RWPE2 (cell line): ENCODE results near the gene C1D.
"Not testable (repeated sequence)": the region's sequence is repeated elsewhere in the genome, so short reads cannot be mapped to it uniquely, and the experiment has no call there.

Experiments used
- ATAC-seq: fragments of 200-7000 bp; cut with Tn5 transposase; 3 replicates; pipeline ENCODE4 v1.9.1; 2021; ENCODE audit warnings: low read depth
- DNase-seq: peaks from one replicate; pipeline ENCODE4 v3.0.0-alpha.2; 2020; ENCODE audit warnings: low spot score
- H3K27ac ChIP-seq: fragments of 450-650 bp; 2 replicates; pipeline ENCODE4 v1.5.1; 2017; ENCODE audit warnings: mild to moderate bottlenecking; ENCODE audit not compliant: poor library complexity, severe bottlenecking
- H3K27me3 ChIP-seq: fragments of 250-450 bp; sonication (Bioruptor Pico); 2 replicates; pipeline ENCODE4 v1.5.1; 2021; ENCODE audit warnings: mild to moderate bottlenecking, moderate library complexity; ENCODE audit not compliant: insufficient read depth, poor library complexity, severe bottlenecking
- H3K36me3 ChIP-seq: fragments of 250-450 bp; sonication (Bioruptor Pico); 2 replicates; pipeline ENCODE4 v1.5.1; 2020; ENCODE audit warnings: low read depth, mild to moderate bottlenecking, moderate library complexity
- H3K4me1 ChIP-seq: fragments of 250-450 bp; sonication (Bioruptor Pico); 2 replicates; pipeline ENCODE4 v1.5.1; 2021; ENCODE audit warnings: mild to moderate bottlenecking, moderate library complexity; ENCODE audit not compliant: insufficient read depth, poor library complexity, severe bottlenecking
- H3K4me3 ChIP-seq: fragments of 250-450 bp; sonication (Bioruptor Pico); 2 replicates; pipeline ENCODE4 v1.5.1; 2021; ENCODE audit warnings: mild to moderate bottlenecking, moderate library complexity; ENCODE audit not compliant: severe bottlenecking
- H3K9me3 ChIP-seq: fragments of 250-450 bp; sonication (Bioruptor Pico); 2 replicates; pipeline ENCODE4 v1.5.1; 2021; ENCODE audit warnings: mild to moderate bottlenecking, moderate library complexity; ENCODE audit not compliant: severe bottlenecking
- TF ChIP-seq, protein P1 (sequence below): fragments of 450-650 bp; IDR thresholded peaks from one replicate; pipeline ENCODE4 v1.5.1; 2017; ENCODE audit warnings: mild to moderate bottlenecking, moderate library complexity; ENCODE audit not compliant: poor library complexity, severe bottlenecking

C1D gene

GRCh38 chr2:68089961-68090360 is 27.2 kb upstream of the C1D start:
- ATAC-seq (no peak), DNase-seq (no peak)
- Histone ChIP-seq H3K4me1 (no peaks in the 10 kb centered on the region), H3K4me3 (no peak overlapping the region), H3K27ac (no peak overlapping the region), H3K36me3 (no peaks in the 10 kb centered on the region), H3K27me3 (no peaks in the 10 kb centered on the region), H3K9me3 (no peaks in the 10 kb centered on the region)
- TF ChIP-seq, protein P1, sequence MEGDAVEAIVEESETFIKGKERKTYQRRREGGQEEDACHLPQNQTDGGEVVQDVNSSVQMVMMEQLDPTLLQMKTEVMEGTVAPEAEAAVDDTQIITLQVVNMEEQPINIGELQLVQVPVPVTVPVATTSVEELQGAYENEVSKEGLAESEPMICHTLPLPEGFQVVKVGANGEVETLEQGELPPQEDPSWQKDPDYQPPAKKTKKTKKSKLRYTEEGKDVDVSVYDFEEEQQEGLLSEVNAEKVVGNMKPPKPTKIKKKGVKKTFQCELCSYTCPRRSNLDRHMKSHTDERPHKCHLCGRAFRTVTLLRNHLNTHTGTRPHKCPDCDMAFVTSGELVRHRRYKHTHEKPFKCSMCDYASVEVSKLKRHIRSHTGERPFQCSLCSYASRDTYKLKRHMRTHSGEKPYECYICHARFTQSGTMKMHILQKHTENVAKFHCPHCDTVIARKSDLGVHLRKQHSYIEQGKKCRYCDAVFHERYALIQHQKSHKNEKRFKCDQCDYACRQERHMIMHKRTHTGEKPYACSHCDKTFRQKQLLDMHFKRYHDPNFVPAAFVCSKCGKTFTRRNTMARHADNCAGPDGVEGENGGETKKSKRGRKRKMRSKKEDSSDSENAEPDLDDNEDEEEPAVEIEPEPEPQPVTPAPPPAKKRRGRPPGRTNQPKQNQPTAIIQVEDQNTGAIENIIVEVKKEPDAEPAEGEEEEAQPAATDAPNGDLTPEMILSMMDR: no peak

- TF ChIP-seq, protein P1: no peak
- no peaks in the 10 kb centered on the region for H3K4me1 ChIP-seq
- ATAC-seq: no peak
- no peaks in the 10 kb centered on the region for H3K9me3 ChIP-seq
- H3K36me3 ChIP-seq: no peaks in the 10 kb centered on the region
- DNase-seq: no peak
- H3K27me3 ChIP-seq: no peaks in the 10 kb centered on the region
- H3K4me3 ChIP-seq: no peak overlapping the region
- no peak overlapping the region for H3K27ac ChIP-seq
Measured at GRCh38 chr2:68088940-68089339, 26.1 kb upstream of the C1D start.

DNA sequence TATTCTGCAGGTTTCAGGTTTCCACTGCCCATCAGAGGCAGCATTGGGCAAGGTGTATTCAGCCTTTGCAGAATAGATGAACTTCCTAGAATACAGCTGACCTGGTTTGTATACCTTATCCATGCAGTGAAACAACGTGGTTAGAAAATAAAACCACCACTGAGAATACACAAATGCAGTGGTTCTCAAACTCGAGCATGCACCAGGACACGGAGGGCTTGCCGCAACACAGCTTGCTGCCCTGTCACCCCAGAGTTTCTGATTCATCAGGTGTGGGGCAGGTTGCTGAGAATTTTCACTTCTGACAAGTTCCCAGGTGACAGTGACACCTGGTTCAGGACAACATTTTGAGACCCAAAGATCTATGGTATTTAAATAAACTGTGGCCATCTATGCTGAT is 23.4 kb upstream of the C1D start:
- TF ChIP-seq, protein P1: no peak
- no peaks in the 10 kb centered on the region for H3K4me1 ChIP-seq
- ATAC-seq (no peak), DNase-seq (no peak)
- H3K4me3 ChIP-seq: no peak overlapping the region
- H3K27me3 ChIP-seq: no peaks in the 10 kb centered on the region
- H3K36me3 ChIP-seq: no peaks in the 10 kb centered on the region
- H3K27ac ChIP-seq: no peak overlapping the region
- no peaks in the 10 kb centered on the region for H3K9me3 ChIP-seq

- H3K27ac ChIP-seq: no peak overlapping the region
- TF ChIP-seq, protein P1: no peak
- ATAC-seq (no peak), DNase-seq (no peak)
- no peaks in the 10 kb centered on the region for H3K27me3 ChIP-seq
- no peaks in the 10 kb centered on the region for H3K4me1 ChIP-seq
- H3K9me3 ChIP-seq: no peaks in the 10 kb centered on the region
- H3K4me3 ChIP-seq: no peak overlapping the region
- H3K36me3 ChIP-seq: no peaks in the 10 kb centered on the region
Measured at GRCh38 chr2:68083346-68083745, 20.5 kb upstream of the C1D start.

DNA sequence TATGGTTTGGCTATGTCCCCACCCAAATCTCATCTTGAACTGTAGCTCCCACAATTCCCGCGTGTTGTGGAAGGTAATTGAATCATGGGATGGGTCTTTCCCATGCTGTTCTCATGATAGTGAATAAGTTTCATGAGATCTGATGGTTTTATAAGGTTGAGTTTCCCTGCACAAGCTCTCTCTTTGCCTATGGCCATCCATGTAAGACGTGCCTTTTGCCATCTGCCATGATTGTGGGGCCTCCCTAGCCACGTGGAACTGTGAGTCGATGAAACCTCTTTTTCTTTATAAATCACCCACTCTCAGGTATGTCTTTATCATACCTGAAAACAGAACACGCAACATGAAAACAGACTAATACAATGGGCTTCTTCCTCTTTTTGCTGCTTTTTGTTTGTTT is 11.2 kb upstream of the C1D start:
- no peaks in the 10 kb centered on the region for H3K27me3 ChIP-seq
- H3K9me3 ChIP-seq: no peaks in the 10 kb centered on the region
- H3K27ac ChIP-seq: no peak overlapping the region
- no peaks in the 10 kb centered on the region for H3K4me1 ChIP-seq
- TF ChIP-seq, protein P1: no peak
- no peaks in the 10 kb centered on the region for H3K36me3 ChIP-seq
- no peak overlapping the region for H3K4me3 ChIP-seq
- DNase-seq: no peak
- no peak for ATAC-seq

DNA sequence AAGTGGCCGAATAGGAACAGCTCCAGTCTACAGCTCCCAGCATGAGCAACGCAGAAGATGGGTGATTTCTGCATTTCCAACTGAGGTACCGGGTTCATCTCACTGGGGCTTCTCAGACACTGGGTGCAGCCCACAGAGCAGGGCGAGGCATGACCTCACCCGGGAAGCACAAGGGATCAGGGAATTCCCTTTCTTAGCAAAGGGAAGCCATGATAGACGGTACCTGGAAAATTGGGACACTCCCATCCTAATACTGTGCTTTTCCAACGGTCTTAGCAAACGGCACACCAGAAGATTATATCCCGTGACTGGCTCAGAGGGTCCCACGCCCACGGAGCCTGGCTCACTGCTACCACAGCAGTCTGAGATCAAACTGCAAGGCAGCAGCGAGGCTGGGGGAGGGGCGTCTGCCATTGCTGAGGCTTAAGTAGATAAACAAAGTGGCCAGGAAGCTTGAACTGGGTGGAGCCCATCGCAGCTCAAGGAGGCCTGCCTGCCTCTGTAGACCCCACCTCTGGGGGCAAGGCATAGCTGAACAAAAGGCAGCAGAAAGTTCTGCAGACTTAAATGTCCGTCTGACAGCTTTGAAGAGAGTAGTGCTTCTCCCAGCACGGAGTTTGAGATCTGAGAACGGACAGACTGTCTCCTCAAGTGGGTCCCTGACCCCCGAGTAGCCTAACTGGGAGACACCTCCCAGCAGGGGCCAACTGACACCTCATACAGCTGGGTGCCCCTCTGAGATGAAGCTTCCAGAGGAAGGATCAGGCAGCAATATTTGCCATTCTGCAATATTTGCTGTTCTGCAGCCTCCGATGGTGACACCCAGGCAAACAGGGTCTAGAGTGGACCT is 1.2 kb upstream of the C1D start:
- H3K9me3 ChIP-seq, DNase-seq, H3K4me3 ChIP-seq, ATAC-seq, H3K27ac ChIP-seq, H3K27me3 ChIP-seq, H3K36me3 ChIP-seq: not testable (repeated sequence)
- peaks cover 25% of the 10 kb centered on the region for H3K4me1 ChIP-seq
